Eye (tissue), 1 donor: ENCODE results near the gene AP5B1.
"Not testable (repeated sequence)": the region's sequence is repeated elsewhere in the genome, so short reads cannot be mapped to it uniquely, and the experiment has no call there.

ENCODE experiments used
- DNase-seq: peaks from one replicate; pipeline ENCODE4 v3.0.0-alpha.2; 2015

Gene AP5B1

DNA sequence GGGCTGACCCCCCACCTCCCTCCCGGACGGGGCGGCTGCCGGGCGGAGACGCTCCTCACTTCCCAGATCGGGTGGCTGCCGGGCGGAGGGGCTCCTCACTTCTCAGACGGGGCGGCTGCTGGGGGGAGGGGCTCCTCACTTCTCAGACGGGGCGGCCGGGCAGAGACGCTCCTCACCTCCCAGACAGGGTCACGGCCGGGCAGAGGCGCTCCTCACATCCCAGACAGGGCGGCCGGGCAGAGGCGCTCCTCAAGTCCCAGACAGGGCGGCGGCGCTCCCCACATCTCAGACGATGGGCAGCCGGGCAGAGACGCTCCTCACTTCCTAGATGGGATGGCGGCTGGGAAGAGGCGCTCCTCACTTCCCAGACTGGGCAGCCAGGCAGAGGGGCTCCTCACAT, 18.0 kb downstream of the AP5B1 start:
- not testable (repeated sequence) for DNase-seq

DNA sequence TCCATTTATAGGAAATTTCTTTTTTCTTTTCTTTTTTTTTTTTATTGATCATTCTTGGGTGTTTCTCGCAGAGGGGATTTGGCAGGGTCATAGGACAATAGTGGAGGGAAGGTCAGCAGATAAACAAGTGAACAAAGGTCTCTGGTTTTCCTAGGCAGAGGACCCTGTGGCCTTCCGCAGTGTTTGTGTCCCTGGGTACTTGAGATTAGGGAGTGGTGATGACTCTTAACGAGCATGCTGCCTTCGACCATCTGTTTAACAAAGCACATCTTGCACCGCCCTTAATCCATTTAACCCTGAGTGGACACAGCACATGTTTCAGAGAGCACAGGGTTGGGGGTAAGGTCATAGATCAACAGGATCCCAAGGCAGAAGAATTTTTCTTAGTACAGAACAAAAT, 18.6 kb downstream of the AP5B1 start:
- DNase-seq = not testable (repeated sequence)

GRCh38 chr11:65745049-65745448, 35.7 kb downstream of the AP5B1 start:
- DNase-seq = no peak

DNA sequence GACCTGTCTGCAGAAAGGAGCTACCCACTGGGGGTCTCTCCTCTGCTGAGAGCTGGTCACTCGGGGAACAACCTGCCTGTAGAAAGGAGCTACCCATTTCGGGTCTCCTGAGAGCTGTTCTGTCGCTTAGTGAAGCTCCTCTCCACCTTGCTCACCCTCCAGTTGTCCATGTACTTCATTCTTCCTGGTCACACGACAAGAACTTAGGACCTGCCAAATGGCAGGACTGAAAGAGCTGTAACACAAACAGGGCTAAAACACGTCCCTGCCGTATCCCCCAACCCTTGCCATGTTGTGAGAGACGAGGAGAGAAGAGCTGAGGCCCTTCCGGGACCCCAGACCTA, 36.1 kb downstream of the AP5B1 start:
- no peak for DNase-seq

DNA sequence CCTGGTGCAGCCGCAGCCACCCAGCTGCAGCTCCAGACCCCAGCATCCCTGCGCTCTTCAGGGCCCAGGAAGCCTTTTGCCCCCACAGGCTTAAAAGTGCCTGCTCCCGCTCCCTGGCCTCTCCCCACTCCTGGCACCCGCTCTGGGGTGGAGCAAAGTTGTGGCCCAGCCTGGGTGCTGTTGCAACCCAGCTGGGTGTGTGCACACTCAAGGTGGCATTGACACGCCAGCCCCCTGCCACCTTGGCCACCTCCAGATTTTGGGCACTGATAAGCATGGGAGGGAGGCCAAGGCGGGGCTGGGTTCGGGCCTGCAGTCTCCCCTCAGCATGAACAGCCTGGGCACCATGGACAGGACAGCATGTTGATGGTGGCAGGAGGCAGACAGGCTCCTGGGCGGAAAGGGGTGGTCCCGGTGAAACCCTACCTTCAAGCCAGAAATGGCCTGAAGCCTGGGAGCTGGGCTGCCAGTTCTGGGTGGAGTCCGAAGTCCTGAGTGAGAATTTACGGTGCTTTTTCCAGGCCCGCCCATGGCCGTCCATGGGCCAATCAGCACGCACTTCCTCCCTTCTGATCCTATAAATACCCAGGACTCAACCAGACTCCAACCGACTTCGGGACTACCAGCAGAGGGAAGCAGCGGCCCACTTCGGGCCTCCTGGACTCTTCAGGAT, 36.6 kb downstream of the AP5B1 start:
- peak; percentile 13 for DNase-seq

GRCh38 chr11:65743681-65744025, 37.1 kb downstream of the AP5B1 start:
- DNase-seq = no peak

DNA sequence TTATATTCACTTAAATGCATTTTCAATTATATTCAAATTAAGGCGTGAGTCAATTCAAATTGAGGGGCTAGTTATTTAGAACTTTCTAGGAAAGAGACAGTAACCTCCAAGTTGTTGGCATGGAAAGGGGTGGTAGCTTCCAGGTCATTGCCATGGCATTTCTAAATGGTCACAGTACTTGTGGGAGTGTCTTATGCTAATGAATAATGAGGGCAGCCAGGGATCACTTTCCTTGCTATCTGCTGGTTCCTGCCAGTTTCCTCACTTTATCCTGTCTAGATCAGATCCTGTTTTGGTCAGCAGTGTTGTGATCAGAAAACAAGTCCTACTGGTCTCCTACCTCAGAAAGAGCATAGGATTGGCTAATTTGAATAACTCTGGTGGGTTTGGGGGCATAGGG, 38.4 kb downstream of the AP5B1 start:
- DNase-seq = no peak

- no peak for DNase-seq
Observed at GRCh38 chr11:65741185-65741584, 39.6 kb downstream of the AP5B1 start.

- no peak for DNase-seq
Observed at GRCh38 chr11:65739022-65739421, 41.8 kb downstream of the AP5B1 start.

DNA sequence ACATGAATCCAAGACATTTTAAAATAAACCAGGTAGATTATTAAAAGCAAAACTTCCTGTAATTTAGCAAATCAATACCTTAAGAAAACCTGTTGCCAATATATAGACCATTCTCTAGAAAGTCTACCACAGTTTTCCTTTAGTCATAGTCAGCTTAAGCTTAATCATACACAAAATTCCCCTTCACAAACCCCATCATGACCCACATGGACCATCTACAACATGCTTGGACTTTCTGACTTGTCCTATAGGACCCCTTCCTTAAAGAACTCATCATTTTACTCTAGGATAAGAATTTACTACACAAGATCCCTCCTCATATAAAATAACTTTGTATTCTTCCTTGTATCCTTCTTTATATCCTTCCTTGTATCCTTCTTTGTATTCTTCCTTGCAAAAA, 44.0 kb downstream of the AP5B1 start:
- DNase-seq = no peak

- not testable (repeated sequence) for DNase-seq
Observed at GRCh38 chr11:65735111-65735510, 45.7 kb downstream of the AP5B1 start.

DNA sequence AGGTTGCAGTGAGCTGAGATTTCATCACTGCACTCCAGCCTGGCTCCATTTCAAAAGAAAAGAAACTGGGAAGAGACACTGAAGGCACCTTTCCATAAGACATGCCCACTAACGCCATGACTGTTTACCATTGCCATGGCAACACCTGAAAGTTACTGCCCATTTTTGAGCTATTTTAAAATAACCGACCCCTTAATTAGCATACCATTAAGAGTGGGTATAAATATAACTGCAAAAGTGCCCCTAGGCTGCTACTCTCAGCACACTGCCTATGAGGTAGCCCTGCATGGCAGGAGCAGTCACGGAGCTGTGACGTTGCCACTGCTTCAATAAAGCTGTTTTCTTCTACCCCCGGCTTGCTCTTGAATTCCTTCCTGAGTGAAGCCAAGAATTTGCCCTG, 50.3 kb downstream of the AP5B1 start:
- no peak for DNase-seq

DNA sequence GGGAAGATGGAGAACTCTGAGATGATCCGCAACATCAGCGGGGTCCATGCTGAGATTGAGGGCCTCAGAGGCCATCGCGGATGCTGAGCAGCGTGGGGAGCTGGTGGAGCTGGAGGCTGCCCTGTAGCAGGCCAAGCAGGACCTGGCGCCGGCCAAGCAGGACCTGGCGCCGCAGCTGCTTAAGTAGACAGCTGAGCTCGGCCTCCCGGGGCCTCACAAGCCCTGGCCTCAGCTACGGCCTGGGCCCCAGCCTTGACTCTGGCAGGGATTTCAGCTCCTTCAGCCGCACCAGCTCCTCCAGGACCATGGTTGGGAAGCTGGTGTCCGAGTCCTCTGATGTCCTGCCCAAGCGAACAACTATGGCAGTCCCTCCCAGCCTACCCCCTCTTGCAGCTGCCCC, 52.9 kb downstream of the AP5B1 start:
- DNase-seq = no peak

- no peak for DNase-seq
Observed at GRCh38 chr11:65726660-65727059, 54.1 kb downstream of the AP5B1 start.
